GM19395 (cell line): ENCODE data around the gene TXK.

ENCODE experiments used
- ATAC-seq: cut with Tn5 transposase; IDR thresholded peaks from one replicate; pipeline ENCODE4 v1.9.1; 2021; ENCODE audit warnings: mild to moderate bottlenecking, moderate library complexity; ENCODE audit not compliant: unreplicated experiment

TXK gene

GRCh38 chr4:48138511-48138910 is 4.5 kb upstream of the TXK start:
- ATAC-seq, result no peak

GRCh38 chr4:48137846-48138245 is 3.8 kb upstream of the TXK start:
- ATAC-seq, result no peak

- no peak for ATAC-seq
Measured at GRCh38 chr4:48133669-48134068, 381 bp downstream of the TXK start.

GRCh38 chr4:48131736-48132135 is 2.3 kb downstream of the TXK start:
- ATAC-seq, result no peak

GRCh38 chr4:48130100-48130499 is 4.0 kb downstream of the TXK start:
- no peak for ATAC-seq

GRCh38 chr4:48129307-48130014 is 4.6 kb downstream of the TXK start:
- no peak for ATAC-seq

- peak; percentile 93 for ATAC-seq
Measured at GRCh38 chr4:48127682-48128404, 6.2 kb downstream of the TXK start.

- no peak for ATAC-seq
Measured at GRCh38 chr4:48127231-48127630, 6.8 kb downstream of the TXK start.

- no peak for ATAC-seq
Measured at GRCh38 chr4:48126621-48127020, 7.4 kb downstream of the TXK start.

GRCh38 chr4:48124870-48125269 is 9.2 kb downstream of the TXK start:
- ATAC-seq, result no peak

GRCh38 chr4:48122756-48123155 is 11.3 kb downstream of the TXK start:
- ATAC-seq, result no peak

- ATAC-seq, result no peak
Measured at GRCh38 chr4:48121180-48121579, 12.9 kb downstream of the TXK start.

GRCh38 chr4:48120132-48120531 is 13.9 kb downstream of the TXK start:
- no peak for ATAC-seq

GRCh38 chr4:48119646-48120045 is 14.4 kb downstream of the TXK start:
- ATAC-seq, result no peak

- no peak for ATAC-seq
Measured at GRCh38 chr4:48118081-48118480, 16.0 kb downstream of the TXK start.

- ATAC-seq, result no peak
Measured at GRCh38 chr4:48116582-48116981, 17.5 kb downstream of the TXK start.

GRCh38 chr4:48114412-48114811 is 19.6 kb downstream of the TXK start:
- no peak for ATAC-seq

- no peak for ATAC-seq
Measured at GRCh38 chr4:48112017-48112667, 21.9 kb downstream of the TXK start.

- ATAC-seq, result no peak
Measured at GRCh38 chr4:48110452-48110978, 23.5 kb downstream of the TXK start.

GRCh38 chr4:48109413-48110263 is 24.4 kb downstream of the TXK start:
- ATAC-seq, result peak; percentile 84
